Common myeloid progenitor, CD34-positive (primary cell): ENCODE measurements around the gene GCSAML. TPM values are rescaled to one million over a fixed set of nuclear protein-coding genes. Genes with fewer than 3 reads are reported as not detected.
"Not testable (repeated sequence)": the region's sequence is repeated elsewhere in the genome, so short reads cannot be mapped to it uniquely, and the experiment has no call there.

Experiments used
- CTCF ChIA-PET: fragments of 350-600 bp; sonication (Branson Sonifier 250); formaldehyde crosslinking; loops from one replicate; lab custom pipeline; 2021; ENCODE audit warnings: antibody characterized with exemption; lab: Charles Lee
- POLR2A ChIA-PET: fragments of 350-600 bp; sonication (Branson Sonifier 250); formaldehyde crosslinking; loops from one replicate; lab custom pipeline; 2021; ENCODE audit warnings: antibody characterized with exemption; lab: Charles Lee
- DNase-seq, 3 donors: peaks; one replicate each; pipeline versions ENCODE4 v3.0.0 to v3.0.0-alpha.2; 2013
- H3K27ac ChIP-seq, 2 experiments: 1 replicate in 1 of 2; 2 replicates in 1 of 2; pipeline ENCODE4 v1.7.0; 2013; ENCODE audit warnings: inconsistent platforms in 2 of 2, low read length in 2 of 2, mild to moderate bottlenecking in 2 of 2, low read depth in 1 of 2, moderate library complexity in 1 of 2; ENCODE audit not compliant: severe bottlenecking in 2 of 2, insufficient read depth in 1 of 2, poor library complexity in 1 of 2
- H3K27me3 ChIP-seq, 5 experiments: replicated peaks in 2 of 5; 1 replicate in 3 of 5; 2 replicates in 2 of 5; pipeline versions ENCODE4 v1.6.1 to v1.7.0; 2013; ENCODE audit warnings: low read length in 4 of 5, mild to moderate bottlenecking in 2 of 5, moderate library complexity in 2 of 5, inconsistent platforms in 1 of 5; ENCODE audit not compliant: insufficient read depth in 5 of 5, control insufficient read depth in 4 of 5
- H3K36me3 ChIP-seq, 4 experiments: 1 replicate in 2 of 4; 2 replicates in 2 of 4; pipeline versions ENCODE4 v1.6.1 to v1.7.0; 2013; ENCODE audit warnings: low read length in 3 of 4, control low read depth in 1 of 4, mild to moderate bottlenecking in 1 of 4; ENCODE audit not compliant: control insufficient read depth in 4 of 4, insufficient read depth in 4 of 4
- H3K4me1 ChIP-seq, 4 experiments: 1 replicate in 3 of 4; 2 replicates in 1 of 4; pipeline versions ENCODE4 v1.6.1 to v1.7.1; 2013; ENCODE audit warnings: low read length in 3 of 4, mild to moderate bottlenecking in 3 of 4, control low read depth in 1 of 4, inconsistent platforms in 1 of 4, moderate library complexity in 1 of 4; ENCODE audit not compliant: control insufficient read depth in 4 of 4, insufficient read depth in 4 of 4; ENCODE audit errors: control extremely low read depth in 1 of 4
- H3K4me3 ChIP-seq, 7 experiments: 1 replicate in 4 of 7; 2 replicates in 3 of 7; pipeline versions ENCODE4 v1.5.1 to v1.7.0; 2013; ENCODE audit warnings: mild to moderate bottlenecking in 7 of 7, low read length in 6 of 7, moderate library complexity in 6 of 7, inconsistent platforms in 2 of 7, low read depth in 2 of 7, control low read depth in 1 of 7; ENCODE audit not compliant: insufficient read depth in 4 of 7, control insufficient read depth in 1 of 7; ENCODE audit errors: extremely low read depth in 1 of 7
- H3K9me3 ChIP-seq, 5 experiments: 1 replicate in 4 of 5; 2 replicates in 1 of 5; pipeline versions ENCODE4 v1.6.1 to v1.7.1; 2013; ENCODE audit warnings: low read length in 4 of 5, mild to moderate bottlenecking in 2 of 5, inconsistent platforms in 1 of 5, low read depth in 1 of 5, moderate library complexity in 1 of 5; ENCODE audit not compliant: control insufficient read depth in 4 of 5, insufficient read depth in 2 of 5; ENCODE audit errors: control extremely low read depth in 1 of 5
- WGBS: methylation state at CpG from one replicate; pipeline ENCODE4 v1.1.5; 2013; ENCODE audit not compliant: insufficient coverage; 5-methylcytosine and 5-hydroxymethylcytosine counted together
- polyA plus RNA-seq: library from polyadenylated mRNA; unstranded; fragments of 120-200 nt; gene quantifications from one replicate; pipeline ENCODE4 v1.2.1, GENCODE V29; 2013

Gene GCSAML
- polyA plus RNA-seq = 43.8 TPM

DNA sequence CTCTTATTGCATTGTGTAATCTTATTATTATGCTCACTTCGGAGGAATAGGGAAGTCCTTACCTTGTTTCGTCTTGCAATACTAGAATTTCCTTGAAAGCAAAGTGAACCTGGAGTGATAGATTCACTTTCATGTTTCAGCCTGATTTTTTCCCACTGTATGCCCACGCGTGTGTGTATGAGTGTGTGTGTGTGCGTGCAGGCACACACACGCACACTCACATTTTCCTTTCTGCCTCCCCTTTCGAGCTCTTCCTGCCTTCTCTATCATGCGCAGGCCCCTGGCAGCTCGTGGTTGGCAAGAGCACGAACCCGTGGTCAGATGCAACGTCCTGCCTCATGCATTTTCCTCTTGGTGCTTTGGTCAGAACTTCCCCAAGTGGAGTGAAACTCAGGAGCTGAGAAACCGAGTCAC, at the start of gene GCSAML:
TSS of gene GCSAML (plus strand) at position 366 of the 414 bp plus-strand sequence. CDS start 58 bp downstream, outside the sequence.
- ChIA-PET POLR2A (interaction anchor here (0.8 kb wide), 1 partner anchor 26 kb away, joined by 3 read pairs; no protein-coding TSS in a partner anchor), CTCF (interaction anchor here (1.4 to 2.3 kb wide), 4 partner anchors 15 to 159 kb away, joined by 3 to 7 read pairs (median 4); no protein-coding TSS in a partner anchor)
- Histone ChIP-seq H3K4me1 (peaks cover 34 to 63% (median 52%) of the 10 kb centered on the region in 4 experiments), H3K27me3 (no peaks in the 10 kb centered on the region), H3K27ac (peak within 1 kb of the TSS; percentile 90 to 93), H3K36me3 (peaks cover 0 to 2% (median 0%) of the 10 kb centered on the region in 4 experiments), H3K4me3 (peak within 1 kb of the TSS in 6 of 7 experiments; percentile 34 to 77 (median 62)), H3K9me3 (no peaks in the 10 kb centered on the region)
- 7% methylated on average over 6 of the region's 13 CpGs for WGBS
- peak; percentile 52 to 91 (median 85) for DNase-seq

DNA sequence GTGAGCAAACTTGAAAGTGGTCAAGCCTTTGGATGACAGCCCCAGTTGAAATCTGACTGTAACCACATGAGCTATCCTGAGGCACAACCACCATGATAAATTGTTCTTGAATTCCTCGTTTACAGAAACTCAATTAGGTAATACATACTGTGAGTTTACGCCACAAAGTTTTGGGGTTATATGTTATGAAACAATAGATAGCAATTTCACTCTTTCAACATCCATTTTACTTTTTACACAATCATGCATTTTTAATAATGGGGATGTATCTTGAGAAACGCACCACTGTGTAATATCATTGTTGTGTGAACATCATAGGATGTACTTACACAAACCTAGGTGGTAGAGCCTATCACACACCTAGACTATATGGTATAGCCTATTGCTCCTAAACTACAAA, 48.1 kb upstream of the GCSAML start:
- ChIA-PET CTCF (no interaction called here), POLR2A (no interaction called here)
- H3K4me3 ChIP-seq = no peak overlapping the region
- H3K36me3 ChIP-seq = no peaks in the 10 kb centered on the region
- no peak for DNase-seq
- no CpG with 5 or more reads among the region's 3 CpGs for WGBS
- H3K27me3 ChIP-seq = no peaks in the 10 kb centered on the region
- H3K9me3 ChIP-seq = peaks cover 0 to under 1% (median 0%) of the 10 kb centered on the region in 5 experiments
- no peaks in the 10 kb centered on the region for H3K4me1 ChIP-seq
- H3K27ac ChIP-seq = no peak overlapping the region

DNA sequence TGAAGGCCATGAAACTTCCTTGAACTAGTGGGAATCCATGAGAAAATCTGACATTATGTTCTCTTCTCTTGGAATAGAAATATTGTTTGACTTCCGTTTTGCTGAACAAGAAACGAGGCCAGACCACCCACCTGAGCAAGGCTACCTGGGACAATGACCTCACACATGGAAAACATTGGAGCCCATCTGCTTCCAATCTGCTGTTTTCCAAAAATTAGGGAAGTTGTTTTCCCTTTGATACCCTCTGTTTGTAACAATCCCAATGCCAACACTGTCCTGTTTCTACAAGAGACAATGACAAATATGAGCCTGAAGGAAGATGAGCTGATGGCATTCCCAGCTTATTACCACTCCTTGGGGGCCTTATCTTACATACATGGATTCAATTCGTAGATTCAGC, 42.1 kb upstream of the GCSAML start:
- H3K27ac ChIP-seq = no peak overlapping the region
- H3K36me3 ChIP-seq = no peaks in the 10 kb centered on the region
- no peak overlapping the region for H3K4me3 ChIP-seq
- no peak for DNase-seq
- no peaks in the 10 kb centered on the region for H3K4me1 ChIP-seq
- ChIA-PET POLR2A (no interaction called here), CTCF (interaction anchor here (0.8 to 1.5 kb wide), 2 partner anchors 16 to 18 kb away, joined by 3 read pairs; no protein-coding TSS in a partner anchor)
- 50% methylated on average over 2 of the region's 3 CpGs for WGBS
- no peaks in the 10 kb centered on the region for H3K27me3 ChIP-seq
- peaks cover 0 to 3% (median 0%) of the 10 kb centered on the region in 5 experiments for H3K9me3 ChIP-seq

DNA sequence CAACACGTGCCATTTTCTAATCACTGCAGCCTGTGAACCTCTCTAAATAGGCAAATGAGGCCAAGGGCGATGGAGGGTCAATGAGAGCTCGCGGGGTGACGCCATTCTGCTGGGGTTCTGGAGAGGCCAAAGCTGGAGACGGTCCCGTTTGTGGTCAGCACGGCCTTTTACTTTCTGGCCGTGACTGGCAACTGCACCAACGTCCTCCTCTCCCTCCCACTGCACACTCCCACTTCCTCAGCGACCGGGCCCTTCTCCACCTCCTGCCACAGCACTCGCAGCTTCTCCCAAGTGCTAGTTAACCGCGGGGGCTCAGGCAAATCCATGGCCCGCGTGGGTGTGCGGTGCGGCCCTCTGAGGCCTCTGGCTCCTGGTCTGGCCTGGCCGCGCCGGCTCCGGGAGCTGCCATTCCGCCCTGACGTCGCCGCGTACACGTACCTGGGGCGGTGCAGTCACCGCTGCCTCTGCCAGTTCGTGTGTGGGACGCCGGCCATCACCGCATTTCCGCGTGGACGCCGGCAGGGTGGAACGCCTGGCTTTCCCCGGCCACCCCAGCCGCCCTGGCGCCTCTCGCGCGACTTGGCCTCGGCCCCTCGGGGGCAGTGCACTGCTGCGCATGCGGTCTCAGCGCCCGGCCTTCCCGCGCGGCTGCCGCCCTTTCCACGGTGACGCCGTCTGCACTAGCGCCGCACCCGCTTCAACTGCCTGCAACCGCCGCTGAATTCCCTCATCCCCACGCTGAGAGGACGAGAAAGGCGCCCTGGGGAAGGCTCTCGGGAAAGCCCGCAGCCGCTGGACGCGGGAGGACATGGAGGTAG, 30.9 kb upstream of the GCSAML start:
- H3K9me3 ChIP-seq = peaks cover 0 to 9% (median 4%) of the 10 kb centered on the region in 5 experiments
- H3K27me3 ChIP-seq = peaks cover 0 to 3% (median 0%) of the 10 kb centered on the region in 5 experiments
- ChIA-PET CTCF (interaction anchor here (1.0 to 1.4 kb wide), 2 partner anchors 14 to 31 kb away, joined by 3 read pairs; no protein-coding TSS in a partner anchor), POLR2A (no interaction called here)
- no peaks in the 10 kb centered on the region for H3K36me3 ChIP-seq
- H3K4me3 ChIP-seq = peak overlapping the region in 5 of 7 experiments; percentile 3 to 55 (median 19)
- no peak overlapping the region for H3K27ac ChIP-seq
- peak in 1 of 3 donors; percentile 33 for DNase-seq
- H3K4me1 ChIP-seq = peaks cover 0 to 6% (median 0%) of the 10 kb centered on the region in 4 experiments
- WGBS = 77% methylated on average over 66 of the region's 72 CpGs

DNA sequence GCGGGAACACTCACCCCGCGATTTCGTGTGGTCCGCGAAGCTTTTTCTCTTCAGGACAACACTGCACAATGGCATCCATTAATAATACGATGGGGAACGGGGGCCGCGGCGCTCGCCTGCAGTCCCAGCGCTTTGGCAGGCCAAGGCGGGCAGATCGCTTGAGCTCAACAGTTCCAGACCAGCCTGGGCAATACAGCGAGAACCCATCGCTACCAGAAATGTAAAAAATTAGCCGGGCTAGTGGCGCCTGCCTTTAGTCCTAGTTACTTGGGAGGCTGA, 30.4 kb upstream of the GCSAML start:
- H3K27me3 ChIP-seq = peaks cover 0 to 3% (median 0%) of the 10 kb centered on the region in 5 experiments
- peak overlapping the region in 3 of 7 experiments; percentile 19 to 55 (median 51) for H3K4me3 ChIP-seq
- peaks cover 0 to 6% (median 0%) of the 10 kb centered on the region in 4 experiments for H3K4me1 ChIP-seq
- H3K9me3 ChIP-seq = peaks cover 0 to 9% (median 3%) of the 10 kb centered on the region in 5 experiments
- no peak for DNase-seq
- CTCF ChIA-PET = interaction anchor here (1.3 kb wide), 1 partner anchor 14 kb away, joined by 3 read pairs; no protein-coding TSS in a partner anchor
- no peaks in the 10 kb centered on the region for H3K36me3 ChIP-seq
- no peak overlapping the region for H3K27ac ChIP-seq
- WGBS = 92% methylated on average over 19 of the region's 19 CpGs
- POLR2A ChIA-PET = no interaction called here

DNA sequence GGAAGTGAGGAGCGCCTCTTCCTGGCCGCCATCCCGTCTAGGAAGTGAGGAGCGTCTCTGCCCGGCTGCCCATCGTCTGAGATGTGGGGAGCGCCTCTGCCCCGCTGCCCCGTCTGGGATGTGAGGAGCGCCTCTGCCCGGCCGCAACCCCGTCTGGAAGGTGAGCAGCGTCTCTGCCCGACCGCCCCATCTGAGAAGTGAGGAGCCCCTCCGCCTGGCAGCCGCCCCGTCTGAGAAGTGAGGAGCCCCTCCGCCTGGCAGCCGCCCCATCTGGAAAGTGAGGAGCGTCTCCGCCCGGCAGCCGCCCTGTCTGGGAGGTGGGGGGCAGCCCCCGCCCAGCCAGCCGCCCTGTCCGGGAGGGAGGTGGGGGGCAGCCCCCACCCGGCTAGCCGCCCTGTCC, 27.0 kb upstream of the GCSAML start:
- DNase-seq, H3K4me3 ChIP-seq, CTCF ChIA-PET, POLR2A ChIA-PET, H3K27me3 ChIP-seq, H3K27ac ChIP-seq, H3K4me1 ChIP-seq, H3K36me3 ChIP-seq, H3K9me3 ChIP-seq: not testable (repeated sequence)
- WGBS = 91% methylated on average over 13 of the region's 30 CpGs
